GM18502 (cell line): ENCODE data around the gene LRRC8D.
A peak's percentile ranks its signal among the peaks of the same experiment; 100 is the strongest.

ENCODE experiments used
- ATAC-seq: cut with Tn5 transposase; IDR thresholded peaks from one replicate; pipeline ENCODE4 v1.9.1; 2021; ENCODE audit warnings: mild to moderate bottlenecking; ENCODE audit not compliant: unreplicated experiment, poor library complexity

The LRRC8D gene

GRCh38 chr1:89934461-89934860 lies 113.6 kb downstream of the LRRC8D start:
- ATAC-seq, result no peak

GRCh38 chr1:89935235-89935634 lies 114.4 kb downstream of the LRRC8D start:
- ATAC-seq, result no peak

- ATAC-seq, result no peak
Observed at GRCh38 chr1:89936694-89937093, 115.9 kb downstream of the LRRC8D start.

GRCh38 chr1:89938171-89939055 lies 117.6 kb downstream of the LRRC8D start:
- no peak for ATAC-seq

- no peak for ATAC-seq
Observed at GRCh38 chr1:89939059-89939570, 118.3 kb downstream of the LRRC8D start.

GRCh38 chr1:89939693-89940438 lies 119.0 kb downstream of the LRRC8D start:
- no peak for ATAC-seq

- peak; percentile 38 for ATAC-seq
Observed at GRCh38 chr1:89941110-89941766, 120.4 kb downstream of the LRRC8D start.

- no peak for ATAC-seq
Observed at GRCh38 chr1:89942014-89942413, 121.2 kb downstream of the LRRC8D start.

- ATAC-seq, result no peak
Observed at GRCh38 chr1:89942825-89943658, 122.2 kb downstream of the LRRC8D start.

- ATAC-seq, result no peak
Observed at GRCh38 chr1:89943846-89944781, 123.3 kb downstream of the LRRC8D start.

GRCh38 chr1:89945852-89946476 lies 125.1 kb downstream of the LRRC8D start:
- peak; percentile 92 for ATAC-seq

GRCh38 chr1:89946532-89946931 lies 125.7 kb downstream of the LRRC8D start:
- ATAC-seq, result no peak

- ATAC-seq, result no peak
Observed at GRCh38 chr1:89948722-89949345, 128.0 kb downstream of the LRRC8D start.

GRCh38 chr1:89949991-89950624 lies 129.3 kb downstream of the LRRC8D start:
- ATAC-seq, result no peak

- ATAC-seq, result no peak
Observed at GRCh38 chr1:89950703-89951102, 129.9 kb downstream of the LRRC8D start.

- no peak for ATAC-seq
Observed at GRCh38 chr1:89951766-89952604, 131.2 kb downstream of the LRRC8D start.
